ENCODE measurements around the gene OMP.
A peak's percentile ranks its signal among the peaks of the same experiment; 100 is the strongest.

OMP gene

DNA sequence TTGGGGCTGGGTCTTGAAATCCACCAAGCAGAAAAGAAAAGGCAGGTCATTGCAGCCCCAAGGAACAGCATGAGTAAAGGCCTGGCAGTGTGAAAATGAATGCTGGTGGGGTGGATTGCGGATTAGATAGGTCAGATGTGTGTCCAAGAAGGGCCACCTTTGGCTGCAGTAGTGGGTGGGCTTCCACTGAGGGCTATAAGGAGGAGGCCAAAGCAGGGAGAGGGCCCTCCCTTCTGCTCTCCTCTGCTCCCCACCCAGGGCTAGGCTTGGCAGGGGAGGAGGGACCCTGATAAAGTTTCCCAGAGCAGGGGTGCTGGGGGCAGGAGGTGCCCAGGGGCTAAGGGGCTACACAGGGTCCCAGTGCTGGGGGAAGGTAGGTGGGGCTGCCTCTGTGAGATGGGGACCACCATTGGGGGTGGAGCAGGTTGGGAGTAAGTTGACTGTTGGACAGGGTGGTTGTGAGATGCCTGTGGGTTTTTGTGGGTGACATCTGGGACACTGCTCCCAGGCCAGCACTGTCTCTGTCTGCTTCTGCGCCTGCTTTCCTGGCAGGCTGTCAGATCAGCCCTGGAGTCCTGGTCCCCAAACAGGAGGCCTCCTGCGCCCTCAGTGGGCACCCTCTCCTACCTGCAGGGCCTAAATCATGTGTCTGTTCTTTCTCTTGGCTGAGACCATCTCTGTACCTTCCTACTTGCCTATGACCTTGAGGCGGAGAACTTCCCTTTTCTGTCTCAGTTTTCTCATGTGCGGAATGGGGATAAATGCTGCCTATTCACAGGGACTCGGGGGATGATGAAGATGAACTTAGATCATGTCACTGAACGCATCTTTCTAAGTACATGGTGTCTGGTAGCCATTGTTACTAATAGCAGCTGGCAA is 33.9 kb upstream of the OMP start:
- DNase-seq (ENCODE audit: extremely low spot score, insufficient read length, low read depth) (no peak), FAIRE-seq (no peak)

- no peak for FAIRE-seq
- no peak for DNase-seq (ENCODE audit: extremely low spot score, insufficient read length, low read depth)
Measured at GRCh38 chr11:77069336-77069968, 33.2 kb upstream of the OMP start.

DNA sequence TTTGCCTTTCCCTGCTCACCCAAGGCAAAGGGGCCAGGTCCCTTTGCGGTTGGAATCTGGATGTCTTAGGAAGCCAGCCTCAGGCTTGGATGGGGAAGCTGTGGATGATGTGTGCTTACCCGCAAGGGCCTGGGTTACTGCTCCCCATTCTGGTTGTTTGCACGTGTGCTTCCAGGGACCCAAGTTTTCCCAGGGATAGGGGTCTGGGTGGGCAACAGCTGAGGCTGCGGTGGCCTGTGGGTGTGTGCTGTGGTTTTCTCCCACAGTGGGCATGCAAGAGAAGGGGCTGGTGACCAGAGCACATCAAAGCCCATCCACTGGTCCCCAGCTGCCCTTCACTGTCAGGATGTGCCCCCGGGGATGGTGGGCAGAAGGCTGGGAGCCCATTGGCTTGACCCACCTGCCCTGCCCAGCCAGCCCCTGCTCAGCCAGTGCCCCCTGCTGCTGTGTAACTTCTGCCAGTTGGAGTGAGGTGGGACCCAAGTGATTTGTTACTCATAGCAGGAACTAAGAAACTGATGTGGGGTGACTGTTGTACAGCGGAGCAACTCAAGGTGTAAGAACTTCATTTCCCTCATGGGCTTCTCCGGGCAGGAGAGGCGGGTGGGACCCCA is 32.6 kb upstream of the OMP start:
- FAIRE-seq (no peak), DNase-seq (ENCODE audit: extremely low spot score, insufficient read length, low read depth) (no peak)

DNA sequence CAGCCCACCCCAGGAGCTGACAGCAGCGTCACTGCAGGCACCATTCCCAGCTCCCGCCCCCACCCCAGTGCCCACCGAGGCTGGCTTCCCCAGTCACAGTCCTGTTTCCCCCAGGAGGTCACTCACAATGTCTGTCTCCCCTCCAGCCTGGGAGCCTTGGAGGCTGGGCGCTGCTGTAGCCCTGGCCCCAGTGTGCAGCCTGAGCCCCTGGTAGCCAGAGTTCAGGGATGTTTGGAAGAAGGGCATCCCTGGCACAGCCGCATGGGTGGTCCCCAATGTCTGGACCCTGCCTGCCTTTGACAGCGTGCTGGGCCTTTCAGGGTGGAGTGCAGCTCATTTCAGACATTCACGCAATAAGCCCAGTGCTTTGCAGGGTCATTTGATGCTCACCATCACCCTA is 31.6 kb upstream of the OMP start:
- FAIRE-seq (no peak), DNase-seq (ENCODE audit: extremely low spot score, insufficient read length, low read depth) (no peak)

DNA sequence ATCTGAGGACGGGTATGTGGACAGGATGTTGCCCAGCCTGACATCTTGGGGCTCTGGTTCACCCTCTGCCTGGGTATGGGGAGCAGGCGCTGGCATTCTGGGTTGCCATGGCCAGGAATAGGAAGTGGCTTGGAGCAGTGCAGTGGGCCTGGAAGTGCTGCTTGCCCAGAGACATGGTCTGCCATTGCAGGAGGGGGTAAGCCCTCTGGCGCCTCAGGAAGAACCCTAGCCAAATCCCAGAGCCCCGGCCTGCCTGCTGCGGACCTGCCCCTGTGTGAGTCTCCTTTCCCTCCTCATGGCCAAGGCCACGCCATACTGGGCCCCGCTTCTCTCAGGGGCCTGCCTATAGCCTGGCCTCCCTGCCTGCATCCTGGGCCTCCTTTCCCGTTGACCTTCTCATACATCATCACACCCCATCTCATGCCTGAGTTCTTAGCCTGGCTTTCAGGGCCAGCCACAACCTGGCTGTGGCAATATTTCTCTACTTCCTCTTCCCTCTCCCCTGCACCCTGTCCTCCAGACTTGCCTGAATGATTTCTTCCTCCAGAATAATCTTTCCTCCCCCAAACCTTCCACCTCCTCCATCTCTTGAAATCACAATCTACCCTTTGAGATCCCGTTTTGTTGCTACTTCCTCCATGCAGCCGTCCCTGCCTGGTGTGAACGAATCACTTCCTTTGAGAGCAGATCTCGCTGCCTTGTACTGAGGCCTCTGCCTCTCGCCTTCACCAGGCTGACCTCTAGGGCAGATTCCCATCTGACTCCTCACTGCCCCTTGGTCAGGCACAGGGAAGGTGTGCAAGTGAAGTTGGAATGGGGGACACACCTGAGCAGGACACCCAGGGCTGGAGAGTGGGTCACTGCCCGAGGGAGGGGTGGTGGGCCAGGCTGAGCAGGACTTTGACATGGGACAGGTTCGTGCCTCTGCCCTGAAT is 30.7 kb upstream of the OMP start:
- DNase-seq (ENCODE audit: extremely low spot score, insufficient read length, low read depth) = no peak
- no peak for FAIRE-seq

GRCh38 chr11:77072851-77073327 is 29.8 kb upstream of the OMP start:
- no peak for FAIRE-seq
- no peak for DNase-seq (ENCODE audit: extremely low spot score, insufficient read length, low read depth)

GRCh38 chr11:77073328-77074001 is 29.2 kb upstream of the OMP start:
- DNase-seq (ENCODE audit: extremely low spot score, insufficient read length, low read depth) (no peak), FAIRE-seq (no peak)

DNA sequence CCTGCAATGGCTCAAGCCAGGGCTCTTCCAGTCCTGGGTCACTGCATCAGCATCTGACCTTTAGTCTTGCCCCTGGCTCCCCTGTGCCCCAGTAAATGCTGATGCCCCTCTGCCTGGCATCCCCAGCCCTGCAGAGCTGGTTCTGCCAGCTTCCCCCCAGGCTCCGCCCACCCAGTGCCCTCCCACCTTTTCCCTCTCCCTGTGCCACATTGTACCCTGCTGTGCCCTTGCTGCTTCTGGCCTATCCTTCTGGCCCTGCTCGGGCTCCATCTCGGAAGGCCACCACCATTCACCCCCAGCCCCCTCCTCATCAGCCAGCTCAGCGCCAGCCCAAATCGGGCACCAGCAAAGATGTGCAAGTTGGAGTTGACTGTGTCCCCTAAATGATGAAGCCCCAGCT is 28.4 kb upstream of the OMP start:
- no peak for FAIRE-seq
- no peak for DNase-seq (ENCODE audit: extremely low spot score, insufficient read length, low read depth)

GRCh38 chr11:77074626-77075221 is 27.9 kb upstream of the OMP start:
- no peak for FAIRE-seq

DNA sequence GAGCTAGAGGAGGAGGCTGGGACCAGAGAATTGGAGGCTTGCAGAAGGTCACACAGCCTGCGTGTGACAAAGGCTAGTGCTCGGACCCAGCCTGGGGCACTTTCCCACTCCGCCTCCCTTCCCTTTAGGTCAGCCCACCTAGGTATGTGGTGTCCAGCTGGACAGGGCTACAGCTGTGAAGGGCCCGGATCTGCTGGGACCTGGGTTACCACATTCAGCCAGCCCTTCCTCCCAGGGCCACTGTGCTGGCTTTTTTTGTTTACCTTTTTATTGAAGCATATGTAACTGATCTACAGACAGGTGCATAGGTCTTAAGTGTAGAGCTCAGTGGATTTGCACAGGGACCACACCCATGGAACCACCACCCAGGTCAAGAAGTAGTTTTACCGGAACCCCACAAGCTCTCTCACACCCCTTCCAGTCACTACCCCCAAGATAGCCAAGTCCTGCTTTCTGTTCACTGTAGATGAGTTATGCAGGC is 27.2 kb upstream of the OMP start:
- no peak for FAIRE-seq
- DNase-seq (ENCODE audit: extremely low spot score, insufficient read length, low read depth) = no peak

More at GRCh38 chr11:77074626-77075221, 27.9 kb upstream of the OMP start:
- no peak for DNase-seq (ENCODE audit: extremely low spot score, insufficient read length, low read depth)

- FAIRE-seq (peak; percentile 75), DNase-seq (ENCODE audit: extremely low spot score, insufficient read length, low read depth) (no peak)
Measured at GRCh38 chr11:77079666-77080065, 23.0 kb upstream of the OMP start.

GRCh38 chr11:77080643-77081210 is 21.9 kb upstream of the OMP start:
- DNase-seq (ENCODE audit: extremely low spot score, insufficient read length, low read depth) (no peak), FAIRE-seq (no peak)

DNA sequence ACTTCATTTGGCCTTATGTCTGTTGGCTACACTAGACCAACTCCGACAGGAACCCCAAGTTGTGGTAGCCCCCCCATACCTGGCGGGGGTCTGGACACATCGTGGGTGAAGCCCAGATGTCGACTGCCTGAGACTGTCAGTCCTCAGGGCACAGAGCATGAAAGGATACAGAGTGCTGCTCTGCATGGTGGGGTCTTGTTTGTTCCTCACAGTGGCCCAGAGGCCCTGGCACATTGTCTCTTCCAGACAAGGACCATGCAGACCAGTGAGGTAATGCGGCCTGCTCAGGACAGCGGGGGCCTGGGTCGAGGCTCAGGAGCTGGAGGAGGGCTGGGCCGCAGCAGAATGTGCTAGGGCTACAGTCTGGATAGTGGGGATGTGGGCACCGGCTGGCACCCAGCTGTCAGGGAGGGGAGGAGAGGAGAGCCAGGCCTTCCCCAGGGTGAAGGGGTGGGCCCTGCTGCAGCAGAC is 21.2 kb upstream of the OMP start:
- FAIRE-seq (no peak), DNase-seq (ENCODE audit: extremely low spot score, insufficient read length, low read depth) (no peak)

GRCh38 chr11:77081976-77082836 is 20.4 kb upstream of the OMP start:
- FAIRE-seq (no peak), DNase-seq (ENCODE audit: extremely low spot score, insufficient read length, low read depth) (no peak)

- no peak for DNase-seq (ENCODE audit: extremely low spot score, insufficient read length, low read depth)
- FAIRE-seq = no peak
Measured at GRCh38 chr11:77082838-77083565, 19.6 kb upstream of the OMP start.

DNA sequence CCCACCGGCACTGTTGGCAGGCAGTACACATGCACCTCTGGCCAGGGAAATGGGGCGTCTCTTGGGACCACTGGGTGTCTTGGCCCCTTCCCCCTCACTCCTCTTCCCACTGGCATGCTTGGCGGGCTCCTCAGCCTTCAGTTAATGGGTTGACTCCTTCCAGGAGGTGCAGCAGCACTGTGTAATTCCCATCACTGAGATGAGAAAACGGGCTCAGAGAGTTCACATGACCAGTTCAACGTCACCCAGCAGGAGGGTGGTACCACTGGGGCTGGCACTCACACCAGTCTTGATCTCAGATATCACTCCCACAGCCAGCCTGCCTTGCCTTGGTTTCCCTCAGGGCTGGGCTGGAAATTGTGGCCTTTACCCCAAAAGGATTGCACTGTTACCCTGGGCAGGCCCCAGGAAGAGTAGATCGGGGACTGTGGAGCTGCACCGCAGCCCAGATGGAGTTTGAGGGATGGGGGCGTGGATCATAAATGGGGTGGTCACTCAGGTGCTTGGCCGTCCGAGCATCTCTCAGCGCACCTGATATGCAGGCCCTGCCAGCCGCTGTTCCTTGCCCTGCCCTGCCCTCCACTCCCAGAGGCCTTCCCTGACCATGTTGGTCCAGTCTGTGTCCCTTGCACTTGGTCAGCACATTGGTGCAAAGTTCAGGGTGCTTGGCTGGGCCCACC is 18.9 kb upstream of the OMP start:
- DNase-seq (ENCODE audit: extremely low spot score, insufficient read length, low read depth) (no peak), FAIRE-seq (no peak)
